Subcutaneous abdominal adipose tissue (tissue), 5 donors: Measurements from ENCODE around the gene TMTC1.
"Not testable (repeated sequence)": the region's sequence is repeated elsewhere in the genome, so short reads cannot be mapped to it uniquely, and the experiment has no call there.

Experiments
- H3K27ac ChIP-seq: one replicate; pipeline ENCODE4 v1.7.0; 2013; ENCODE audit warnings: low read depth, mild to moderate bottlenecking, inconsistent platforms, low read length, moderate library complexity
- H3K27me3 ChIP-seq, 5 donors: one replicate each; pipeline ENCODE4 v1.7.0; 2013; ENCODE audit warnings: low read length in 5 of 5, inconsistent platforms in 1 of 5; ENCODE audit not compliant: control insufficient read depth in 5 of 5, insufficient read depth in 4 of 5
- H3K36me3 ChIP-seq, 5 donors: one replicate each; pipeline ENCODE4 v1.7.0; 2013; ENCODE audit warnings: low read length in 5 of 5; ENCODE audit not compliant: control insufficient read depth in 5 of 5, insufficient read depth in 5 of 5
- H3K4me1 ChIP-seq, 5 donors: one replicate each; pipeline ENCODE4 v1.7.0; 2013; ENCODE audit warnings: low read length in 5 of 5, mild to moderate bottlenecking in 3 of 5, moderate library complexity in 1 of 5; ENCODE audit not compliant: control insufficient read depth in 5 of 5, insufficient read depth in 5 of 5
- H3K4me3 ChIP-seq, 5 donors: one replicate each; pipeline ENCODE4 v1.7.0; 2013; ENCODE audit warnings: low read length in 5 of 5, low read depth in 1 of 5
- H3K9ac ChIP-seq, 5 donors: one replicate each; pipeline ENCODE4 v1.7.0; 2013; ENCODE audit warnings: low read length in 5 of 5, mild to moderate bottlenecking in 4 of 5, moderate library complexity in 3 of 5
- H3K9me3 ChIP-seq, 5 donors: one replicate each; pipeline ENCODE4 v1.7.0; 2013; ENCODE audit warnings: low read length in 5 of 5; ENCODE audit not compliant: control insufficient read depth in 5 of 5
- donor health status: healthy.
- donor health status: healthy.
- donor health status: healthy.
- donor health status: healthy.
- donor health status: healthy.

TMTC1 gene

DNA sequence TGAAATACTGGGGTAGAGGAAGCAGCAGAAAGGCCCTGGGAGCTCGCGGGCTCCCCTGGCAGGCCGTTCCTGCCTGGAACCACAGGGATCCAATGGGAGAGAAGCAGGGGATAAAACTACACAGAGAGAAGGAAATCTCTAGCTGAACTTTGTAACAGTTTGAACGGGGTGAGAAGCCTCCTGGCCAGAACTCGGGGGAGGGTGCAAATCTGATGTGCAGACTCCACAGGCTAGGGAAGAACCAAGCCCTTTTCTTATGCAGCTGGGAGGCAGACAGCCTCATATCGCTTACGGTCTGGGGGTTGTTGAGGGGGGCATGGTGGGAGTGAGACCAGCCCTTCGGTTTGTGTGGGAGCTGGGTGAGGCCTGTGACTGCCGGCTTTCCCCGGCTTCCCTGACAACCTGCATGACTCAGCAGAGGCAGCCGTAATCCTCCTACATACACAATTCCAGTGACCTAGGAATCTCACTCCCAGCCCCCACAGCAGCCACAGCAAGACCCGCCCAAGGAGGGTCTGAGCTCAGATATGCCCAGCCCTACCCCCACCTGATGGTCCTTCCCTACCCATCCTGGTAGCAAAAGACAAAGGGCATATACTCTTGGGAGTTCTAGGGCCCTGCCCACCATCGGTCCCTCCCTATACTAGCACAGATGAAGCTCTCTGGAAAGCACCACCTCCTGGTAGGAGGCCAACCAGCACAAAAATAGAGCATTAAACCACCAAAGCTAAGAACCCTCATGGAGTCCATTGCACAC is 143.0 kb downstream of the TMTC1 start:
- peak overlapping the region; percentile 83 for H3K27ac ChIP-seq
- H3K9ac ChIP-seq, result peak overlapping the region in 3 of 5 donors; percentile 39 to 70 (median 66)
- H3K4me1 ChIP-seq, result peaks cover 2 to 18% (median 13%) of the 10 kb centered on the region in 5 donors
- no peaks in the 10 kb centered on the region for H3K9me3 ChIP-seq
- peak overlapping the region; percentile 21 to 50 (median 40) for H3K4me3 ChIP-seq
- peaks cover 0 to 5% (median 2%) of the 10 kb centered on the region in 5 donors for H3K36me3 ChIP-seq
- no peaks in the 10 kb centered on the region for H3K27me3 ChIP-seq

DNA sequence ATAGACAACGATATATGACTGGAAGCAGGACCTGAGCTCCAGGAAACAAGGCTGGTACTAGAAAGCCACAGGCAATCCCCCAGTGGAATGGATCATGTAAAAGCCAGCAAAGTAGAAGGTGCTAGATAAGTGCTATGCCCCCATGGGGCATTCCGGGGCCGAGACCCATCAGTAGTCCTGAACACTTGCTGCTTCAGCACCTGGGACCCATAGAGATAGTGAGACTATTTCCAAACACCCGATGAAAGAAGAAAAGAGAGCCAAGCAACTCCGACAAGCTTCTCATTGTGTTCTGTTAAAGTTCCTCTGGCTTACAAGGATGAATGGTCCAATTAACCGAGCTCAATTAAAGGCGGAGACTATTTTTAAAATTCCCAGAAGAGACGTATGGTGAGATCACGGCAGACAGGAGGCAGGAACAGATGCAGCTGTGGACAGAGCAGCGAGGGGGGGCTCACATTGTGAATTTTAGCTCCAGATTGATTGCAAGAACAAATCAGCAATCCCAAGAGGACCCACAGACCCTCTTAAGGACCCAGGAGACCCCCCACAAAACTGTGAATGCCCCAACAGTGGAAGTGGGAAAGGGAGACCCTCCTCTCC is 143.7 kb downstream of the TMTC1 start:
- Histone ChIP-seq H3K27ac (peak overlapping the region; percentile 83), H3K9me3 (no peaks in the 10 kb centered on the region), H3K9ac (peak overlapping the region in 3 of 5 donors; percentile 32 to 70 (median 66)), H3K36me3 (peaks cover 0 to 5% (median 0%) of the 10 kb centered on the region in 5 donors), H3K4me3 (peak overlapping the region in 3 of 5 donors; percentile 0 to 50 (median 40)), H3K27me3 (no peaks in the 10 kb centered on the region), H3K4me1 (peaks cover 2 to 18% (median 13%) of the 10 kb centered on the region in 5 donors)

DNA sequence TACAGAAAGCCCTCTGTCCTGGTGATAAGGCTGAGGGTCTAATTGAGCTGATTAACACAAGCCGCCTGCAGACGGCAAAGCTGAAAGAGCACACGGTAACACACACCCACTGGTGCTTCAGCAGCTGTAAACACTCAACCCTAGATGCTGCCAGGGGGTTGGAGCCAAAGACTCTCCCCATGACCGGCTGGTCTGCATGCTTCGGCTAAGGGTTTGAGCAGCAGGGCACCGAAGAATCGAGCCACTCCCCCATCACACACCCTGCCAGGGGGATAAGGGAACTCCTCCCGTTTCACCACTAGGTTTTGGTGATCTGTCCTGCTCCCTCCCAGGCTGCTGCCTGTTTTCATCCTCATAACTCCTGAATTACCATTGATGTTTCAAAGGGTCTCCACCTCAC is 145.2 kb downstream of the TMTC1 start:
- Histone ChIP-seq H3K27me3 (no peaks in the 10 kb centered on the region), H3K4me1 (peaks cover 2 to 22% (median 16%) of the 10 kb centered on the region in 5 donors), H3K27ac (no peak overlapping the region), H3K9ac (no peak overlapping the region), H3K4me3 (no peak overlapping the region), H3K9me3 (no peaks in the 10 kb centered on the region), H3K36me3 (peaks cover 0 to 5% (median 0%) of the 10 kb centered on the region in 5 donors)

DNA sequence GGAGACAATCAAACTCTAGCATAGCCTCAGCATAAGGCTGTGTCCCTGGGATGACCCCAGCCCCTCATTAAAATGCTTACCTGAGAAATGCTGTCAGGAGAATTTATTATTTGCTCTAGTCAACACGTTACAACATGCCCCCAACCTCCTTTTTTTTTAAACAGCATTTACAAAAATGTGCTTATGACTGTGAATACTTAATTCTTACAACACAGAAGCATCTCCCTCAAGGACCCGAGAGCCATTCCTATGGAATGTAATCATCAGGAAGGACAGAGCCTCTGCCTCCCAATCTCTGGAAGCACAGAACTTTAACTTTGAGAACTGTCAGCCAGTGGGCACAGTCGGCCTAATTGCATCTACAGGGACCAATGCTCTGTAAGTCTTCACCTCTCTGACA is 149.7 kb downstream of the TMTC1 start:
- peaks cover 0 to 10% (median 7%) of the 10 kb centered on the region in 5 donors for H3K36me3 ChIP-seq
- H3K9ac ChIP-seq, result no peak overlapping the region
- peaks cover 0 to 8% (median 4%) of the 10 kb centered on the region in 5 donors for H3K4me1 ChIP-seq
- H3K27ac ChIP-seq, result no peak overlapping the region
- H3K27me3 ChIP-seq, result no peaks in the 10 kb centered on the region
- no peaks in the 10 kb centered on the region for H3K9me3 ChIP-seq
- H3K4me3 ChIP-seq, result no peak overlapping the region

DNA sequence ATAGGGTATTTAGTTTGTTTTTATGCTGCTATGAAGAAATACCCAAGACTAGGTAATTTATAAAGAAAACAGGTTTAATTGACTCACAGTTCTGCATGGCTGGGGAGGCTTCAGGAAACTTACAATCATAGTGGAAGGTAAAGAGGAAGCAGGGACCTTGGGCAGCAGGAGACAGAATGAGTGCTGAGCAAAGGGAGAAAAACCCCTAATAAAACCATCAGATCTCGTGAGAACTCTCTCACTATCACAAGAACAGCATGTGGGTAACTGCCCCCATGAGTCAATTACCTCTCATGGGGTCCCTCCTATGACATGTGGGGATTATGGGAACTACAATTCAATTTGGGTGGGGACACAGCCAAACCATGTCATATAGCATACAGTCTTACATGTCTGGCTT is 153.6 kb downstream of the TMTC1 start:
- H3K36me3 ChIP-seq, result peaks cover 5 to 18% (median 7%) of the 10 kb centered on the region in 5 donors
- H3K4me1 ChIP-seq, H3K9ac ChIP-seq, H3K27ac ChIP-seq, H3K9me3 ChIP-seq, H3K27me3 ChIP-seq, H3K4me3 ChIP-seq: not testable (repeated sequence)

DNA sequence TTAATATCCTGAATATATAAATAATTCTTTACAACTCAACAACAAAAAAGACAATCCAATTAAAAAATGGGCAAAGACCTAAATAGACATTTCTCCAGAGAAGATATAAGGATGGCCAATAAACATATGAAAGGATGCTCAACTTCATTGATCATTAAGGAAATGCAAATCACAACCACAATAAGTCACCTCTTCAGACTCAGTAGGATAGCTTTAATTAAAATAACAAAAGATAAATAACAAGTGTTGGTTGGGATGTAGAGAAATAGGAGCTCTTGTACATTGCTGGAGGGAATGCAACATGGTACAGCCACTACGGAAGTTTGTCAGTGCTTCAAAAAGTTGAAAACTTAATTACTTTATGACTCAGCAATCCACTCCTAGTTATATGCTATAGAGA is 156.5 kb downstream of the TMTC1 start:
- Histone ChIP-seq H3K4me3 (no peak overlapping the region), H3K4me1 (peaks cover 0 to 5% (median 0%) of the 10 kb centered on the region in 5 donors), H3K9ac (no peak overlapping the region), H3K27ac (no peak overlapping the region), H3K27me3 (no peaks in the 10 kb centered on the region), H3K36me3 (peaks cover 2 to 18% (median 9%) of the 10 kb centered on the region in 5 donors), H3K9me3 (peaks cover 0 to 4% (median 0%) of the 10 kb centered on the region in 5 donors)

DNA sequence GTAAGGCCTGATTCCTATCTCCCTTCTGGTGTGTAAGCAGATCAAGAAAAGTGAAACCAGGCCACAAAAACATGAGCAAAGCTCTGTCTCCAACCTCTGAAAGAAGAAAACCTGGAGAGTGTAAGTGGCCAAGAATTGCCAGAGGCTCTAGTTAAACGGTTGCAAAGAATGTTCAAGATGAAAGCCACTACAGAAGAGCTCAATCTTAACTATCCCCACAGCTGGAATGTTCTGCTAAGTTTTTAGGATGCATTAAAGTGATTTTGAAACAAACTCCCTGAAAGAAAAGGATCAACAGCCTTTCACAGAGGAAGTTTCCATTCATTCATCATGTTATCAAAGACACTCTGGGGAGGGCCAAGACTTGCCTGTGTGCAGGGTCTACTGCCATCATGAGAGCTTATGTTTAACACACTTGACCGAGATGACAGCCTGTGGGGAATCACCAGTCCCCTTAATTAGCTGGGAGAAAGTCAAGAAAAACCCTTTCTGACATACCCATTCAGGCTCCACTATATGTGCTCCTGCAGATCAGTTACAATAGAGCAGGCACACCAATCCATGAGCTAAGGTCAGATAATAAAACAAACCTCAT is 158.3 kb downstream of the TMTC1 start:
- H3K27ac ChIP-seq, result no peak overlapping the region

DNA sequence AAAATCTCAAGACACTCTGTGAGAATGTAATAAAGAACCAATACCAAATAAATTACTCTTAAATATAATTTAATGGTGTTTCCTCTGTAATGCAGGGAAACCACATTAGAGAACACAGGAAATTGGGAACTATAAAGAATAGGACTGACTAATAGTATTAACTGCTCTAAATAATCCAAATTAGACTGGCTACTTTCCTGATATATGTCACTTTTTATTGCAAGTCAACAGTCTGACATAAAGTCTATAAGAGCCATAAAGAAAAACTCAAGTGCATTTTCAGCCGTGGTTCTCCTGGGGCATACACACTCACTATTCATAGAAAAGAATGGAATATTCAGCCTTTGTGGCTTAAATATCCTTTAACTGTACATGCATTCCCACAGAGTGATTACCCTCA is 161.5 kb downstream of the TMTC1 start:
- H3K4me3 ChIP-seq, result no peak overlapping the region
- H3K36me3 ChIP-seq, result peaks cover 3 to 12% (median 9%) of the 10 kb centered on the region in 5 donors
- no peak overlapping the region for H3K27ac ChIP-seq
- H3K4me1 ChIP-seq, result peaks cover 0 to 5% (median 0%) of the 10 kb centered on the region in 5 donors
- H3K9me3 ChIP-seq, result no peaks in the 10 kb centered on the region
- no peak overlapping the region for H3K9ac ChIP-seq
- no peaks in the 10 kb centered on the region for H3K27me3 ChIP-seq

More for the DNA sequence above, 158.3 kb downstream of the TMTC1 start:
- H3K9ac ChIP-seq, result no peak overlapping the region
- H3K36me3 ChIP-seq, result peaks cover 11 to 19% (median 13%) of the 10 kb centered on the region in 5 donors
- no peaks in the 10 kb centered on the region for H3K27me3 ChIP-seq
- peaks cover 0 to 4% (median 0%) of the 10 kb centered on the region in 5 donors for H3K9me3 ChIP-seq
- peaks cover 0 to 5% (median 0%) of the 10 kb centered on the region in 5 donors for H3K4me1 ChIP-seq
- no peak overlapping the region for H3K4me3 ChIP-seq

DNA sequence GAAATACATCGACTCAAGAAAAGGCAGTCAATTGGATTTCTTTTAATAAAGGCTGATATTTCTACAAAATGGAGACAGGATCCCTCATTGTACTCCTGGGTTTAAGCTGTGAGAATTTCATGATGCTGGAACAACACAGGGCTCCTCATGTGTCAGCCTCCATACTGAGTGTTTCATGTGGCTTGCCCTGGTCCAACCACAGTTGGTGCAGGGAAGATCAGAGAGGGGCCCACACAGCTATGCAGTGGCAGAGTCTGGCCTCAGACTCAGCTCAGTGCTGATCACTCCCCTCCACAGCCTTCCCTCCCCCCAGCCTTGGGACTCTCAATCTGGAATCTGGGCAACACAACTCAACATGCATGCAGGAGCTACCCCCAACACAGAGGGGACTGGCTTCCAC is 163.7 kb downstream of the TMTC1 start:
- no peak overlapping the region for H3K27ac ChIP-seq

DNA sequence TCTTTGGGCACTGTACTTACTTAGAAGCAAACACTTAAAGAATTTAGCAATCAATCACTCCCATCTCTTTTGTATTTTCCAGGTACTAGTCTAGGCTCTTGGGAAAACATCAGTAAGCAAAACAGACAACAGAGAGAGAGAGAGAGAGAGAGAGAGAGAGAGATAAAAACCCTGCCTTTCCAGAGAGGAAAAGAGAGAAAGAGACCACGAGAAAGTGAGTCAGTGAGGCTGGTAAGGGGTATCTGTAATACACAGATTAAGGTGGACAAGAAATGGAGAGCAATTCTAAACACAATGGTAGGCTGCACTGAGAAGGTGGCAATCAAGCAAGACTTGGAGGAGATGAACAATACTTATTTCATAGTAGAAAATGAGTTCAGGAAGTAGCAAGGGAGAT is 166.3 kb downstream of the TMTC1 start:
- Histone ChIP-seq H3K27me3 (no peaks in the 10 kb centered on the region), H3K9me3 (no peaks in the 10 kb centered on the region), H3K4me3 (no peak overlapping the region), H3K36me3 (peaks cover 4 to 15% (median 9%) of the 10 kb centered on the region in 5 donors), H3K27ac (no peak overlapping the region), H3K4me1 (no peaks in the 10 kb centered on the region), H3K9ac (no peak overlapping the region)

More for the DNA sequence above, 163.7 kb downstream of the TMTC1 start:
- Histone ChIP-seq H3K9me3 (no peaks in the 10 kb centered on the region), H3K9ac (no peak overlapping the region), H3K27me3 (no peaks in the 10 kb centered on the region), H3K4me3 (no peak overlapping the region), H3K36me3 (peaks cover 3 to 12% (median 9%) of the 10 kb centered on the region in 5 donors), H3K4me1 (no peaks in the 10 kb centered on the region)
